Epithelial cell of proximal tubule (primary cell): Measurements from ENCODE around the gene ROR1. TPM values are rescaled to one million over a fixed set of nuclear protein-coding genes. Genes with fewer than 3 reads are reported as not detected.

ENCODE experiments used
- DNase-seq: peaks from one replicate; pipeline ENCODE4 v3.0.0-alpha.2; 2011; ENCODE audit warnings: low read depth
- H3K4me3 ChIP-seq: 2 replicates; pipeline ENCODE4 v1.5.1; 2011; ENCODE audit warnings: low read depth, mild to moderate bottlenecking, low read length
- CTCF ChIP-seq: conservative IDR thresholded peaks from 2 replicates; pipeline ENCODE4 v1.5.1; 2012; ENCODE audit warnings: low read depth, mild to moderate bottlenecking, low read length
- total RNA-seq: library from RNA; depleted of rRNA; stranded (reverse); fragments of >200 nt; gene quantifications from 2 replicates; pipeline ENCODE4 v1.2.3, GENCODE V29; 2015

ROR1 gene
- total RNA-seq, 1 donor from 2014 or later, result 5.9 TPM

GRCh38 chr1:64000021-64000420 is 226.2 kb downstream of the ROR1 start:
- H3K4me3 ChIP-seq, result no peak overlapping the region
- no peak for DNase-seq
- TF ChIP-seq CTCF, result no peak

GRCh38 chr1:64001038-64001437 is 227.2 kb downstream of the ROR1 start:
- no peak overlapping the region for H3K4me3 ChIP-seq
- no peak for DNase-seq
- TF ChIP-seq CTCF, result no peak

GRCh38 chr1:64004451-64005025 is 230.7 kb downstream of the ROR1 start:
- DNase-seq, result no peak
- H3K4me3 ChIP-seq, result no peak overlapping the region
- TF ChIP-seq CTCF, result no peak

- no peak for TF ChIP-seq CTCF
- no peak for DNase-seq
- H3K4me3 ChIP-seq, result no peak overlapping the region
These were observed 232.0 kb downstream of the ROR1 start for GRCh38 chr1:64005801-64006200.

- H3K4me3 ChIP-seq, result no peak overlapping the region
- DNase-seq, result no peak
- no peak for TF ChIP-seq CTCF
These were observed 232.6 kb downstream of the ROR1 start for GRCh38 chr1:64006276-64007051.

- no peak overlapping the region for H3K4me3 ChIP-seq
- DNase-seq, result no peak
These were observed 236.5 kb downstream of the ROR1 start for GRCh38 chr1:64010316-64010715.

More at GRCh38 chr1:64010316-64010715, 236.5 kb downstream of the ROR1 start:
- no peak for TF ChIP-seq CTCF
